HUES64 (cell line): ENCODE measurements around the gene FBXL17.

ENCODE experiments used
- H3K27ac ChIP-seq: 2 replicates; pipeline ENCODE4 v1.7.0; 2013; ENCODE audit warnings: low read depth, low read length, inconsistent platforms
- H3K27me3 ChIP-seq: 2 replicates; pipeline ENCODE4 v1.6.1; 2013; ENCODE audit warnings: mild to moderate bottlenecking, low read length; ENCODE audit not compliant: insufficient read depth
- H3K36me3 ChIP-seq: 2 replicates; pipeline ENCODE4 v1.6.1; 2013; ENCODE audit warnings: mild to moderate bottlenecking, low read length; ENCODE audit not compliant: insufficient read depth
- H3K4me1 ChIP-seq: 2 replicates; pipeline ENCODE4 v1.6.1; 2013; ENCODE audit warnings: mild to moderate bottlenecking, low read length, moderate library complexity; ENCODE audit not compliant: insufficient read depth
- H3K4me3 ChIP-seq: 2 replicates; pipeline ENCODE4 v1.5.1; 2013; ENCODE audit warnings: mild to moderate bottlenecking, low read length, moderate library complexity
- H3K9ac ChIP-seq: 2 replicates; pipeline ENCODE4 v1.6.1; 2013; ENCODE audit warnings: mild to moderate bottlenecking, low read depth, low read length
- H3K9me3 ChIP-seq: 2 replicates; pipeline ENCODE4 v1.6.1; 2013; ENCODE audit warnings: low read depth, low read length; ENCODE audit not compliant: insufficient read depth
- WGBS: fragments of 150-250, 120-280 bp; methylation state at CpG from one replicate; pipeline ENCODE4 v1.1.7; 2013; ENCODE audit warnings: missing lambda C conversion rate; 5-methylcytosine and 5-hydroxymethylcytosine counted together

The FBXL17 gene

GRCh38 chr5:108115673-108116072, 266.2 kb downstream of the FBXL17 start:
- Histone ChIP-seq H3K4me1 (peaks cover 19% of the 10 kb centered on the region; the same call in 1 of the 2 replicates), H3K36me3 (no peaks in the 10 kb centered on the region), H3K9ac (no peak overlapping the region), H3K9me3 (no peaks in the 10 kb centered on the region), H3K27me3 (no peaks in the 10 kb centered on the region), H3K27ac (no peak overlapping the region), H3K4me3 (no peak overlapping the region)

GRCh38 chr5:108113950-108114349, 267.9 kb downstream of the FBXL17 start:
- Histone ChIP-seq H3K36me3 (no peaks in the 10 kb centered on the region), H3K27me3 (no peaks in the 10 kb centered on the region), H3K4me3 (no peak overlapping the region), H3K9me3 (no peaks in the 10 kb centered on the region), H3K4me1 (peaks cover 21% of the 10 kb centered on the region; the same call in 1 of the 2 replicates), H3K9ac (no peak overlapping the region), H3K27ac (no peak overlapping the region)
- 93% methylated on average over 2 of the region's 2 CpGs for WGBS

- H3K27me3 ChIP-seq: no peaks in the 10 kb centered on the region
- no peak overlapping the region for H3K27ac ChIP-seq
- no peak overlapping the region for H3K9ac ChIP-seq
- no peaks in the 10 kb centered on the region for H3K36me3 ChIP-seq
- no peaks in the 10 kb centered on the region for H3K9me3 ChIP-seq
- H3K4me1 ChIP-seq: peaks cover 21% of the 10 kb centered on the region; the same call in 1 of the 2 replicates
- WGBS: 93% methylated on average over 2 of the region's 2 CpGs
- no peak overlapping the region for H3K4me3 ChIP-seq
Observed at GRCh38 chr5:108111736-108112135, 270.2 kb downstream of the FBXL17 start.

- WGBS: 100% methylated on average over 2 of the region's 2 CpGs
- H3K27ac ChIP-seq: no peak overlapping the region
- H3K36me3 ChIP-seq: no peaks in the 10 kb centered on the region
- no peak overlapping the region for H3K4me3 ChIP-seq
- no peaks in the 10 kb centered on the region for H3K27me3 ChIP-seq
- H3K4me1 ChIP-seq: peaks cover 9% of the 10 kb centered on the region; the same call in 1 of the 2 replicates
- no peaks in the 10 kb centered on the region for H3K9me3 ChIP-seq
- H3K9ac ChIP-seq: no peak overlapping the region
Observed at GRCh38 chr5:108109059-108109458, 272.8 kb downstream of the FBXL17 start.

- Histone ChIP-seq H3K9me3 (no peaks in the 10 kb centered on the region), H3K27me3 (no peaks in the 10 kb centered on the region), H3K4me1 (peaks cover 24% of the 10 kb centered on the region), H3K4me3 (no peak overlapping the region), H3K9ac (no peak overlapping the region), H3K27ac (no peak overlapping the region), H3K36me3 (no peaks in the 10 kb centered on the region)
- no CpG with 5 or more reads among the region's 1 CpG for WGBS
Observed at GRCh38 chr5:108104448-108104847, 277.4 kb downstream of the FBXL17 start.

- no peaks in the 10 kb centered on the region for H3K27me3 ChIP-seq
- peaks cover 24% of the 10 kb centered on the region for H3K4me1 ChIP-seq
- H3K9me3 ChIP-seq: no peaks in the 10 kb centered on the region
- 100% methylated on average over 2 of the region's 3 CpGs for WGBS
- no peak overlapping the region for H3K27ac ChIP-seq
- no peaks in the 10 kb centered on the region for H3K36me3 ChIP-seq
- no peak overlapping the region for H3K9ac ChIP-seq
- H3K4me3 ChIP-seq: no peak overlapping the region
Observed at GRCh38 chr5:108102463-108102862, 279.4 kb downstream of the FBXL17 start.

- 76% methylated on average over 3 of the region's 3 CpGs for WGBS
- H3K36me3 ChIP-seq: no peaks in the 10 kb centered on the region
- H3K27me3 ChIP-seq: no peaks in the 10 kb centered on the region
- no peaks in the 10 kb centered on the region for H3K9me3 ChIP-seq
- no peak overlapping the region for H3K27ac ChIP-seq
- H3K9ac ChIP-seq: no peak overlapping the region
- H3K4me3 ChIP-seq: no peak overlapping the region
- H3K4me1 ChIP-seq: peaks cover 24% of the 10 kb centered on the region
Observed at GRCh38 chr5:108101821-108102220, 280.1 kb downstream of the FBXL17 start.

- Histone ChIP-seq H3K36me3 (no peaks in the 10 kb centered on the region), H3K9me3 (no peaks in the 10 kb centered on the region), H3K4me3 (no peak overlapping the region), H3K4me1 (peaks cover 24% of the 10 kb centered on the region), H3K9ac (no peak overlapping the region), H3K27me3 (no peaks in the 10 kb centered on the region), H3K27ac (no peak overlapping the region)
- WGBS: 92% methylated on average over 1 of the region's 1 CpG
Observed at GRCh38 chr5:108101130-108101529, 280.8 kb downstream of the FBXL17 start.

- Histone ChIP-seq H3K9me3 (no peaks in the 10 kb centered on the region), H3K27ac (no peak overlapping the region), H3K36me3 (no peaks in the 10 kb centered on the region), H3K4me1 (peaks cover 25% of the 10 kb centered on the region), H3K27me3 (no peaks in the 10 kb centered on the region), H3K9ac (no peak overlapping the region), H3K4me3 (no peak overlapping the region)
- no CpG with 5 or more reads among the region's 1 CpG for WGBS
Observed at GRCh38 chr5:108094800-108095199, 287.1 kb downstream of the FBXL17 start.

GRCh38 chr5:108093186-108093585, 288.7 kb downstream of the FBXL17 start:
- Histone ChIP-seq H3K27me3 (no peaks in the 10 kb centered on the region), H3K4me3 (no peak overlapping the region), H3K4me1 (peaks cover 25% of the 10 kb centered on the region), H3K9me3 (no peaks in the 10 kb centered on the region), H3K36me3 (no peaks in the 10 kb centered on the region), H3K9ac (no peak overlapping the region), H3K27ac (no peak overlapping the region)
- 25% methylated on average over 1 of the region's 2 CpGs for WGBS

GRCh38 chr5:108090946-108091345, 291.0 kb downstream of the FBXL17 start:
- WGBS: 97% methylated on average over 4 of the region's 4 CpGs
- H3K4me1 ChIP-seq: peaks cover 25% of the 10 kb centered on the region
- H3K9ac ChIP-seq: no peak overlapping the region
- no peaks in the 10 kb centered on the region for H3K27me3 ChIP-seq
- no peaks in the 10 kb centered on the region for H3K9me3 ChIP-seq
- no peak overlapping the region for H3K4me3 ChIP-seq
- no peak overlapping the region for H3K27ac ChIP-seq
- H3K36me3 ChIP-seq: no peaks in the 10 kb centered on the region

- Histone ChIP-seq H3K9me3 (no peaks in the 10 kb centered on the region), H3K9ac (no peak overlapping the region), H3K4me1 (peaks cover 51% of the 10 kb centered on the region), H3K27me3 (no peaks in the 10 kb centered on the region), H3K27ac (peak overlapping the region; percentile 58), H3K36me3 (no peaks in the 10 kb centered on the region), H3K4me3 (no peak overlapping the region)
- WGBS: 64% methylated on average over 5 of the region's 7 CpGs
Observed at GRCh38 chr5:108084105-108084504, 297.8 kb downstream of the FBXL17 start.
